OCI-LY1 (cell line): ENCODE data around the gene IPCEF1.

Experiments used
- H2AFZ ChIP-seq: fragments of 200-600 bp; sonication (generic), shearing (Covaris generic); 2 replicates; pipeline ENCODE4 v1.6.0; 2014; ENCODE audit warnings: antibody characterized with exemption, mild to moderate bottlenecking, low read length
- H3F3A ChIP-seq: fragments of 200-600 bp; sonication (generic), shearing (Covaris generic); 2 replicates; pipeline ENCODE4 v1.6.0; 2014; ENCODE audit warnings: mild to moderate bottlenecking, antibody characterized with exemption, low read length, moderate library complexity; ENCODE audit not compliant: insufficient read depth
- H3K27ac ChIP-seq: fragments of 200-600 bp; sonication (generic); 2 replicates; pipeline ENCODE4 v1.5.1; 2014; ENCODE audit warnings: low read length, mixed run types, mild to moderate bottlenecking, low read depth; ENCODE audit not compliant: poor library complexity, severe bottlenecking
- H3K27me3 ChIP-seq: fragments of 200-600 bp; sonication (generic); 2 replicates; pipeline ENCODE4 v1.6.0; 2014; ENCODE audit warnings: antibody characterized with exemption, mild to moderate bottlenecking, low read length, moderate library complexity; ENCODE audit not compliant: insufficient read depth
- H3K36me3 ChIP-seq: fragments of 200-600 bp; sonication (generic); 2 replicates; pipeline ENCODE4 v1.6.1; 2014; ENCODE audit warnings: mild to moderate bottlenecking, antibody characterized with exemption, low read length, moderate library complexity, mixed read lengths; ENCODE audit not compliant: insufficient read depth
- H3K4me1 ChIP-seq: fragments of 200-600 bp; sonication (generic); 2 replicates; pipeline ENCODE4 v1.5.1; 2014; ENCODE audit warnings: mild to moderate bottlenecking, low read length, moderate library complexity; ENCODE audit not compliant: insufficient read depth, severe bottlenecking
- H3K4me2 ChIP-seq: fragments of 200-600 bp; sonication (generic), shearing (Covaris generic); 2 replicates; pipeline ENCODE4 v1.6.1; 2014; ENCODE audit warnings: low read length
- H3K4me3 ChIP-seq: fragments of 200-600 bp; sonication (generic); 2 replicates; pipeline ENCODE4 v1.5.1; 2014; ENCODE audit warnings: low read length, low read depth, mild to moderate bottlenecking, mixed read lengths; ENCODE audit not compliant: poor library complexity, severe bottlenecking
- H3K79me2 ChIP-seq: fragments of 200-600 bp; shearing (Covaris generic); 2 replicates; pipeline ENCODE4 v1.6.1; 2016; ENCODE audit warnings: mixed run types, low read length, mixed read lengths; ENCODE audit not compliant: insufficient read depth
- H3K9ac ChIP-seq: fragments of 200-600 bp; sonication (generic), shearing (Covaris generic); 2 replicates; pipeline ENCODE4 v1.6.1; 2014; ENCODE audit warnings: mild to moderate bottlenecking, low read length, mixed read lengths
- H3K9me2 ChIP-seq: fragments of 200-600 bp; sonication (generic), shearing (Covaris generic); 2 replicates; pipeline ENCODE4 v1.6.1; 2014; ENCODE audit warnings: low read depth, mild to moderate bottlenecking, low read length, mixed read lengths
- H3K9me3 ChIP-seq: fragments of 200-600 bp; shearing (Covaris generic); 2 replicates; pipeline ENCODE4 v1.6.1; 2014; ENCODE audit warnings: low read length, mixed read lengths
- H4K20me1 ChIP-seq: fragments of 200-600 bp; sonication (generic), shearing (Covaris generic); 2 replicates; pipeline ENCODE4 v1.6.0; 2016; ENCODE audit warnings: mild to moderate bottlenecking, low read length; ENCODE audit not compliant: insufficient read depth
- CTCF ChIP-seq: fragments of 200-600 bp; sonication (generic), shearing (Covaris generic); IDR thresholded peaks from 2 replicates; pipeline ENCODE4 v1.5.1; 2017; ENCODE audit warnings: mild to moderate bottlenecking, antibody characterized with exemption, low read length, moderate library complexity, mixed read lengths
- EZH2 ChIP-seq: fragments of 200-600 bp; sonication (generic), shearing (Covaris generic); IDR thresholded peaks from 2 replicates; pipeline ENCODE4 v1.8.0; 2017; ENCODE audit warnings: borderline replicate concordance, mixed run types, mild to moderate bottlenecking, antibody characterized with exemption, low read length, moderate library complexity, mixed read lengths

The IPCEF1 gene

GRCh38 chr6:154123155-154123956, 233.2 kb downstream of the IPCEF1 start:
- TF ChIP-seq EZH2 (no peak), CTCF (no peak)
- Histone ChIP-seq H3K27ac (no peak overlapping the region), H3K9me3 (no peaks in the 10 kb centered on the region), H2AFZ (no peak overlapping the region), H4K20me1 (no peaks in the 10 kb centered on the region), H3K79me2 (no peaks in the 10 kb centered on the region), H3K36me3 (no peaks in the 10 kb centered on the region), H3K4me1 (no peaks in the 10 kb centered on the region), H3K27me3 (no peaks in the 10 kb centered on the region), H3K9ac (no peak overlapping the region), H3K4me2 (no peak overlapping the region), H3K4me3 (no peak overlapping the region), H3F3A (no peaks in the 10 kb centered on the region), H3K9me2 (no peaks in the 10 kb centered on the region)

- Histone ChIP-seq H3K36me3 (no peaks in the 10 kb centered on the region), H3F3A (no peaks in the 10 kb centered on the region), H3K4me1 (no peaks in the 10 kb centered on the region), H3K9me3 (no peaks in the 10 kb centered on the region), H2AFZ (no peak overlapping the region), H3K4me2 (no peak overlapping the region), H3K9ac (no peak overlapping the region), H3K79me2 (no peaks in the 10 kb centered on the region), H4K20me1 (no peaks in the 10 kb centered on the region), H3K27ac (no peak overlapping the region), H3K27me3 (no peaks in the 10 kb centered on the region), H3K9me2 (no peaks in the 10 kb centered on the region), H3K4me3 (no peak overlapping the region)
- TF ChIP-seq CTCF: no peak
- no peak for TF ChIP-seq EZH2
Measured at GRCh38 chr6:154122195-154122925, 234.2 kb downstream of the IPCEF1 start.

GRCh38 chr6:154117485-154117884, 239.1 kb downstream of the IPCEF1 start:
- no peak overlapping the region for H3K4me2 ChIP-seq
- H3K9me2 ChIP-seq: no peaks in the 10 kb centered on the region
- no peak overlapping the region for H2AFZ ChIP-seq
- H3K27ac ChIP-seq: no peak overlapping the region
- no peak overlapping the region for H3K4me3 ChIP-seq
- no peaks in the 10 kb centered on the region for H3K27me3 ChIP-seq
- H3K4me1 ChIP-seq: no peaks in the 10 kb centered on the region
- H3K9me3 ChIP-seq: no peaks in the 10 kb centered on the region
- no peak for TF ChIP-seq CTCF
- no peak for TF ChIP-seq EZH2
- H3K9ac ChIP-seq: no peak overlapping the region
- H4K20me1 ChIP-seq: no peaks in the 10 kb centered on the region
- H3K79me2 ChIP-seq: no peaks in the 10 kb centered on the region
- no peaks in the 10 kb centered on the region for H3F3A ChIP-seq
- no peaks in the 10 kb centered on the region for H3K36me3 ChIP-seq
